Lung (tissue), 12 donors: ENCODE data around the gene LRRFIP2. TPM values are rescaled to one million over a fixed set of nuclear protein-coding genes. Genes with fewer than 3 reads are reported as not detected.
"Not testable (repeated sequence)": the region's sequence is repeated elsewhere in the genome, so short reads cannot be mapped to it uniquely, and the experiment has no call there.

Source experiments
- ATAC-seq: fragments of 200-7000 bp; cut with Tn5 transposase; one replicate; pipeline ENCODE4 v1.9.1; 2020; ENCODE audit warnings: moderate number of reproducible peaks; ENCODE audit not compliant: insufficient read depth, low FRiP score
- DNase-seq, 3 donors: peaks; one replicate each; pipeline ENCODE4 v3.0.0-alpha.2; 2013 to 2017
- H3K27ac ChIP-seq, 2 donors: one replicate each; pipeline ENCODE4 v1.5.1; 2013; ENCODE audit warnings: mild to moderate bottlenecking in 2 of 2, moderate library complexity in 2 of 2, control low read depth in 1 of 2, inconsistent platforms in 1 of 2, low read depth in 1 of 2, low read length in 1 of 2
- H3K27me3 ChIP-seq, 3 donors: one replicate each; pipeline ENCODE4 v1.5.1; 2013; ENCODE audit warnings: low read length in 2 of 3; ENCODE audit not compliant: control insufficient read depth in 3 of 3, insufficient read depth in 3 of 3
- H3K36me3 ChIP-seq, 4 donors: one replicate each; pipeline ENCODE4 v1.5.1; 2013; ENCODE audit warnings: low read length in 4 of 4, mild to moderate bottlenecking in 1 of 4, moderate library complexity in 1 of 4; ENCODE audit not compliant: control insufficient read depth in 4 of 4, insufficient read depth in 4 of 4
- H3K4me1 ChIP-seq, 5 donors: one replicate each; pipeline ENCODE4 v1.5.1; 2013; ENCODE audit warnings: low read length in 5 of 5, mild to moderate bottlenecking in 2 of 5, moderate library complexity in 1 of 5; ENCODE audit not compliant: control insufficient read depth in 5 of 5, insufficient read depth in 5 of 5
- H3K4me3 ChIP-seq: one replicate; pipeline ENCODE4 v1.5.1; 2013; ENCODE audit warnings: mild to moderate bottlenecking, control low read depth, moderate library complexity
- H3K9ac ChIP-seq, 2 donors: one replicate each; pipeline ENCODE4 v1.5.1; 2013; ENCODE audit warnings: low read length in 2 of 2, control low read depth in 1 of 2; ENCODE audit not compliant: insufficient read depth in 1 of 2
- H3K9me3 ChIP-seq, 4 donors: one replicate each; pipeline ENCODE4 v1.5.1; 2013; ENCODE audit warnings: low read length in 3 of 4, mild to moderate bottlenecking in 1 of 4, moderate library complexity in 1 of 4; ENCODE audit not compliant: control insufficient read depth in 4 of 4, insufficient read depth in 3 of 4
- WGBS, 2 donors: extraction: QIAGEN DNeasy Blood & Tissue Kit; methylation state at CpG; one replicate each; pipeline ENCODE4 v1.1.7; 2013; 5-methylcytosine and 5-hydroxymethylcytosine counted together
- polyA plus RNA-seq, 2 donors: library from polyadenylated mRNA; stranded (reverse); fragments of 200-250 nt; gene quantifications; one replicate each; pipeline ENCODE4 v1.2.1, GENCODE V29; 2013
- total RNA-seq, 2 donors: library from RNA; depleted of rRNA in 1 of 2; stranded (reverse); fragments of >200 nt in 1 of 2; gene quantifications; one replicate each; pipeline ENCODE4 v1.2.1, GENCODE V29; 2014 to 2021
- TF ChIP-seq, protein P1 (sequence below): IDR thresholded peaks from 2 replicates; pipeline ENCODE4 v1.5.1; 2012; ENCODE audit warnings: mild to moderate bottlenecking; ENCODE audit errors: control extremely low read depth, extremely low read depth
- donor health status: control.
- donor health status: control.
- donor health status: Bipolar disorder and iron deficiency.
- donor health status: healthy.
- donor health status: DM: yes; HTN: yes; CAD: no.

The LRRFIP2 gene
- total and polyA plus RNA-seq, 4 donors = 24.8 to 106 (median 44.6) TPM

DNA sequence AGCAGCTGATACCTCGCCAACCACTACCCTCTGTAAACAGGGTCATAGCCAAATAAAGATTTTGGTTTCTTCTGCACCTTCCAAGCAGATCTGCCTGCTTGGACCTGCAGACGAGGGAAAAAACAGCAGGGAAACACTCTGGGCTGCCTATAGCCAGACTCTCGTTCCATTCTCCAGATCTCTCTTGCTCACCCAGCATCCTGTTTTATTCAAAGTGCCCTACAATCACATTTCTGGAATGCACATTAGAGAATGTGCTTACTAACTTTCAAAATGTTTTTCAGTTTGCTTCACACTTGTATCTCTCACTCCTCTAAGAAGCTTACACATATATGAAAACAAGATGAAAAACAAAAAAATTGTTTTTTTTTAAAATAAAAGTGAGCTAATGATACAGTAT lies 109.6 kb downstream of the LRRFIP2 start:
- TF ChIP-seq, protein P1, sequence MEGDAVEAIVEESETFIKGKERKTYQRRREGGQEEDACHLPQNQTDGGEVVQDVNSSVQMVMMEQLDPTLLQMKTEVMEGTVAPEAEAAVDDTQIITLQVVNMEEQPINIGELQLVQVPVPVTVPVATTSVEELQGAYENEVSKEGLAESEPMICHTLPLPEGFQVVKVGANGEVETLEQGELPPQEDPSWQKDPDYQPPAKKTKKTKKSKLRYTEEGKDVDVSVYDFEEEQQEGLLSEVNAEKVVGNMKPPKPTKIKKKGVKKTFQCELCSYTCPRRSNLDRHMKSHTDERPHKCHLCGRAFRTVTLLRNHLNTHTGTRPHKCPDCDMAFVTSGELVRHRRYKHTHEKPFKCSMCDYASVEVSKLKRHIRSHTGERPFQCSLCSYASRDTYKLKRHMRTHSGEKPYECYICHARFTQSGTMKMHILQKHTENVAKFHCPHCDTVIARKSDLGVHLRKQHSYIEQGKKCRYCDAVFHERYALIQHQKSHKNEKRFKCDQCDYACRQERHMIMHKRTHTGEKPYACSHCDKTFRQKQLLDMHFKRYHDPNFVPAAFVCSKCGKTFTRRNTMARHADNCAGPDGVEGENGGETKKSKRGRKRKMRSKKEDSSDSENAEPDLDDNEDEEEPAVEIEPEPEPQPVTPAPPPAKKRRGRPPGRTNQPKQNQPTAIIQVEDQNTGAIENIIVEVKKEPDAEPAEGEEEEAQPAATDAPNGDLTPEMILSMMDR = no peak
- Histone ChIP-seq H3K9ac (no peak overlapping the region), H3K4me3 (no peak overlapping the region), H3K27me3 (no peaks in the 10 kb centered on the region), H3K27ac (no peak overlapping the region), H3K9me3 (no peaks in the 10 kb centered on the region), H3K4me1 (peaks cover 0 to 3% (median 0%) of the 10 kb centered on the region in 5 donors), H3K36me3 (peaks cover 6 to 28% (median 17%) of the 10 kb centered on the region in 4 donors)
- no peak for ATAC-seq
- no peak for DNase-seq
- WGBS, 2 donors = 92 to 94% methylated on average over 3 of the region's 3 CpGs

DNA sequence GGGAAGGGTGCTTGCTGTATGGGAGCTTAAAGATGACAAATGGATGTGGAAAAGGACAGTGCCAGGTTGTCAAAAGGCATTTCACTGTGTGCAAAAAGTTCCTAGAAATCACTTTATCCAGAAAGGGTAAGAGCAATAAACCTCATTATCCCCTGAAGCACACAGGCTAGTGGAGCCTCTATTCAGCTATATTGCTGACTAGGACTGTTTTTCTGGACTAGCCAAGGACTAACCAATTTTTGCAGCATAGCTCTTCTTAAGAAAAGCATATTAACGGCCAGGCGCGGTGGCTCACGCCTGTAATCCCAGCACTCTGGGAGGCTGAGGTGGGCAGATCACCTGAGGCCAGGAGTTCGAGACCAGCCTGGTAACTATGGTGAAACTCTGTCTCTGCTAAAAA lies 116.3 kb downstream of the LRRFIP2 start:
- TF ChIP-seq, protein P1 = no peak
- H3K27ac ChIP-seq = no peak overlapping the region
- no peaks in the 10 kb centered on the region for H3K27me3 ChIP-seq
- H3K36me3 ChIP-seq = peaks cover 14 to 50% (median 32%) of the 10 kb centered on the region in 4 donors
- no peak overlapping the region for H3K4me3 ChIP-seq
- H3K9me3 ChIP-seq = no peaks in the 10 kb centered on the region
- no peak overlapping the region for H3K9ac ChIP-seq
- 97 to 100% methylated on average over 5 of the region's 5 CpGs for WGBS, 2 donors
- no peak for ATAC-seq
- DNase-seq = no peak
- H3K4me1 ChIP-seq = peaks cover 0 to 12% (median 0%) of the 10 kb centered on the region in 5 donors

DNA sequence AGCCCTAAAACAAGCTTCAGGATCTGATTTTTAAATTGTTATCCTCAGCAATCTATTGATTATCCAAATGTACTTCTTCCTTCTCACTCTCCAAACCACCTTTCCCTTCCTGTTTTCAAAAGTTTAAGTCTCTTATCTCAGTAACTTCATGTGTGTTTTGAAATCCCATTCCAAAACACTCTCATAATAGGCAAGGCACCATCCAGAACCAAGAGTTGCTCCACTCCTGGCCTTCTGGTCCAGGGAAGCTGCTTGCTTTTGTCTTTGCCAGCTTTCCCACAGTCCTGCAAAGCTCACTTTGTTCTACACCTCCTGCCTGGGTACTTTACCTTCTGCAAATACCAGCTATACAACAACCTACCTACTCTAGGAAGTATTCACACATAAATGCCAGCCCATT lies 117.6 kb downstream of the LRRFIP2 start:
- H3K4me3 ChIP-seq = no peak overlapping the region
- H3K27ac ChIP-seq = peak overlapping the region in 1 of 2 donors; percentile 66
- H3K9ac ChIP-seq = no peak overlapping the region
- peaks cover 0 to 15% (median 0%) of the 10 kb centered on the region in 5 donors for H3K4me1 ChIP-seq
- TF ChIP-seq, protein P1 = no peak
- no peaks in the 10 kb centered on the region for H3K9me3 ChIP-seq
- peaks cover 14 to 47% (median 30%) of the 10 kb centered on the region in 4 donors for H3K36me3 ChIP-seq
- H3K27me3 ChIP-seq = no peaks in the 10 kb centered on the region
- no peak for DNase-seq
- no peak for ATAC-seq

DNA sequence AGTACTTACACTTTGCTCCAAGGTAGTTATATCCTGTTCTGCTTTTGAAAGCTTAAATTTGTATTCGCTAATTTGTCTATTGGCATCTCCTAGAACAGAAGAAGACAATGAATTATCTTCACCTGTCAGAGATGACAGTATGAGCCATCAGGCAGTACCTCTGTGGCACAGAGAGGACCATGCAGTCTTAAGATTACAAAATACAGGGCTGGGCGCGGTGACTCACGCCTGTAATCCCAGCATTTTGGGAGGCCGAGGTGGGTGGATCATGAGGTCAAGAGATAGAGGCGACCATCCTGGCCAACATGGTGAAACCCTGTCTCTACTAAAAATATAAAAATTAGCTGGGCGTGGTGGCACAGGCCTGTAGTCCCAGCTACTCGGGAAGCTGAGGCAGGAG lies 119.3 kb downstream of the LRRFIP2 start:
- DNase-seq, H3K27me3 ChIP-seq, H3K9me3 ChIP-seq, H3K9ac ChIP-seq, H3K4me3 ChIP-seq, ATAC-seq: not testable (repeated sequence)
- H3K4me1 ChIP-seq = peaks cover 0 to 15% (median 0%) of the 10 kb centered on the region in 5 donors
- H3K27ac ChIP-seq = peak overlapping the region; percentile 53 to 94
- 94 to 96% methylated on average over 8 of the region's 8 CpGs for WGBS, 2 donors
- H3K36me3 ChIP-seq = peaks cover 14 to 55% (median 34%) of the 10 kb centered on the region in 4 donors
